ENCODE data around the gene KNTC1. TPM values are rescaled to one million over a fixed set of nuclear protein-coding genes. Genes with fewer than 3 reads are reported as not detected.

The KNTC1 gene
- total RNA-seq (2021) (111 and 118 TPM in 2 replicates), Bru-seq, nascent RNA (percentile 84 among the genes with signal in this experiment), BruChase-seq, experiment 1, labeled RNA remaining after a 2-hour chase (percentile 89 among the genes with signal in this experiment), BruChase-seq, experiment 2, labeled RNA remaining after a 6-hour chase (percentile 88 among the genes with signal in this experiment)
- long read RNA-seq, partial matches to known transcripts = 16 of 66 reads
- long read RNA-seq, other reads (novel, unspliced or antisense) = 50 of 66 reads

GRCh38 chr12:122526683-122527477 lies at the start of gene KNTC1, which contains the start of gene RSRC2:
Gene KNTC1, plus strand, starts transcription at chr12:122527249. Its CDS starts 2,815 bp downstream, at chr12:122530064.
Gene RSRC2, minus strand, starts transcription at chr12:122526936. Its CDS starts 83 bp downstream, at chr12:122526853.
- Histone ChIP-seq H3K27ac (ENCODE audit: low read depth, low read length, poor library complexity, severe bottlenecking) (peak within 1 kb of the TSS; percentile 97), H3K9me3 (ENCODE audit: low read depth, low read length, poor library complexity, severe bottlenecking) (no peaks in the 10 kb centered on the region), H3K4me1 (ENCODE audit: insufficient read depth, low read length, poor library complexity, severe bottlenecking) (peaks cover 29% of the 10 kb centered on the region), H3K36me3 (ENCODE audit: insufficient read depth, low read length, poor library complexity, severe bottlenecking) (peaks cover 55% of the 10 kb centered on the region), H3K4me3 (ENCODE audit: low read depth, low read length, poor library complexity, severe bottlenecking) (peak within 1 kb of the TSS; percentile 77), H3K27me3 (replicated peaks; ENCODE audit: insufficient read depth, low read depth, low read length, poor library complexity) (no peaks in the 10 kb centered on the region)
- CTCF ChIA-PET = interaction anchor here (0.6 kb wide), 1 partner anchor 63 kb away, joined by 9 read pairs; no protein-coding TSS in a partner anchor
- no TSS peak for BruUV-seq (replicated peaks)
- TF ChIP-seq CTCF (conservative IDR thresholded peaks at IDR 0.05; ENCODE audit: low read depth, low read length) = no peak
- TF ChIP-seq EZH2 (IDR thresholded peaks at IDR 0.05; ENCODE audit: borderline replicate concordance, low read depth, low read length, poor library complexity, severe bottlenecking) = no peak
- DNase-seq (ENCODE audit: low spot score) = peak; percentile 100
- POLR2A ChIA-PET (ENCODE audit: low non-redundant PET) = interaction anchor here (0.6 to 1.0 kb wide), 2 partner anchors 14 to 26 kb away, joined by 3 to 10 read pairs; partner anchors contain the start of gene ZCCHC8
- intact Hi-C loops (cut with micrococcal nuclease; ENCODE audit: unreplicated experiment) = loop anchor here (2.0 to 5.0 kb wide), 2 partner anchors 26 to 225 kb away; partner anchors contain the start of genes DENR and ZCCHC8

DNA sequence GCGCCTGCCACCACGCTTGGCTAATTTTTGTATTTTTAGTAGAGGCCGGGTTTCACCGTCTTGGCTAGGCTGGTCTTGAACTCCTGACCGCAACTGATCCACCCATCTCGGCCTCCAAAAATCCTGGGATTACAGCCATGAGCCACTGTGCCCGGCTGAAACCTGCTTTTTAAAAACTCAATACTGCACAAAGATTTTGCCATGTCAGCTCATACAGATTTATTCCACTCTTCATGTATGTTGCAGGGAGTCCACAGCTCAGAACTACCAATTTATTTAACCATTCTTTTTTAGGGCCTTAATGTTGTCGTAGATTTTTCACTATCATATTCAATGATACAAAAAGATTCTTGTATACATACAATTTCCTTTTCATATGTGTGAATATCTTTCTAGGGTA lies 46.3 kb upstream of the KNTC1 start:
- no peaks in the 10 kb centered on the region for H3K9me3 ChIP-seq (ENCODE audit: low read depth, low read length, poor library complexity, severe bottlenecking)
- H3K4me3 ChIP-seq (ENCODE audit: low read depth, low read length, poor library complexity, severe bottlenecking) = no peak overlapping the region
- no peaks in the 10 kb centered on the region for H3K4me1 ChIP-seq (ENCODE audit: insufficient read depth, low read length, poor library complexity, severe bottlenecking)
- H3K27me3 ChIP-seq (replicated peaks; ENCODE audit: insufficient read depth, low read depth, low read length, poor library complexity) = no peaks in the 10 kb centered on the region
- no peak for DNase-seq (ENCODE audit: low spot score)
- POLR2A ChIA-PET (ENCODE audit: low non-redundant PET) = no interaction called here
- H3K36me3 ChIP-seq (ENCODE audit: insufficient read depth, low read length, poor library complexity, severe bottlenecking) = peaks cover 89% of the 10 kb centered on the region
- no peak overlapping the region for H3K27ac ChIP-seq (ENCODE audit: low read depth, low read length, poor library complexity, severe bottlenecking)
- no peak for TF ChIP-seq EZH2 (IDR thresholded peaks at IDR 0.05; ENCODE audit: borderline replicate concordance, low read depth, low read length, poor library complexity, severe bottlenecking)
- TF ChIP-seq CTCF (conservative IDR thresholded peaks at IDR 0.05; ENCODE audit: low read depth, low read length) = no peak
- intact Hi-C loops (cut with micrococcal nuclease; ENCODE audit: unreplicated experiment) = no loop called here
- CTCF ChIA-PET = no interaction called here
- BruUV-seq (replicated peaks) = no TSS peak

- intact Hi-C loops (cut with micrococcal nuclease; ENCODE audit: unreplicated experiment) = no loop called here
- Histone ChIP-seq H3K9me3 (ENCODE audit: low read depth, low read length, poor library complexity, severe bottlenecking) (no peaks in the 10 kb centered on the region), H3K4me3 (ENCODE audit: low read depth, low read length, poor library complexity, severe bottlenecking) (no peak overlapping the region), H3K27me3 (replicated peaks; ENCODE audit: insufficient read depth, low read depth, low read length, poor library complexity) (no peaks in the 10 kb centered on the region), H3K36me3 (ENCODE audit: insufficient read depth, low read length, poor library complexity, severe bottlenecking) (peaks cover 88% of the 10 kb centered on the region), H3K27ac (ENCODE audit: low read depth, low read length, poor library complexity, severe bottlenecking) (no peak overlapping the region), H3K4me1 (ENCODE audit: insufficient read depth, low read length, poor library complexity, severe bottlenecking) (no peaks in the 10 kb centered on the region)
- POLR2A ChIA-PET (ENCODE audit: low non-redundant PET) = no interaction called here
- TF ChIP-seq EZH2 (IDR thresholded peaks at IDR 0.05; ENCODE audit: borderline replicate concordance, low read depth, low read length, poor library complexity, severe bottlenecking) = no peak
- TF ChIP-seq CTCF (conservative IDR thresholded peaks at IDR 0.05; ENCODE audit: low read depth, low read length) = no peak
- BruUV-seq (replicated peaks) = no TSS peak
- DNase-seq (ENCODE audit: low spot score) = no peak
- CTCF ChIA-PET = no interaction called here
Observed at GRCh38 chr12:122481861-122482260, 45.2 kb upstream of the KNTC1 start.
